GM19023 (cell line): ENCODE measurements around the gene KRT7.
"Not testable (repeated sequence)": the region's sequence is repeated elsewhere in the genome, so short reads cannot be mapped to it uniquely, and the experiment has no call there.

Experiments used
- ATAC-seq: cut with Tn5 transposase; IDR thresholded peaks from one replicate; pipeline ENCODE4 v1.9.1; 2021; ENCODE audit warnings: mild to moderate bottlenecking, moderate library complexity; ENCODE audit not compliant: unreplicated experiment

Gene KRT7

DNA sequence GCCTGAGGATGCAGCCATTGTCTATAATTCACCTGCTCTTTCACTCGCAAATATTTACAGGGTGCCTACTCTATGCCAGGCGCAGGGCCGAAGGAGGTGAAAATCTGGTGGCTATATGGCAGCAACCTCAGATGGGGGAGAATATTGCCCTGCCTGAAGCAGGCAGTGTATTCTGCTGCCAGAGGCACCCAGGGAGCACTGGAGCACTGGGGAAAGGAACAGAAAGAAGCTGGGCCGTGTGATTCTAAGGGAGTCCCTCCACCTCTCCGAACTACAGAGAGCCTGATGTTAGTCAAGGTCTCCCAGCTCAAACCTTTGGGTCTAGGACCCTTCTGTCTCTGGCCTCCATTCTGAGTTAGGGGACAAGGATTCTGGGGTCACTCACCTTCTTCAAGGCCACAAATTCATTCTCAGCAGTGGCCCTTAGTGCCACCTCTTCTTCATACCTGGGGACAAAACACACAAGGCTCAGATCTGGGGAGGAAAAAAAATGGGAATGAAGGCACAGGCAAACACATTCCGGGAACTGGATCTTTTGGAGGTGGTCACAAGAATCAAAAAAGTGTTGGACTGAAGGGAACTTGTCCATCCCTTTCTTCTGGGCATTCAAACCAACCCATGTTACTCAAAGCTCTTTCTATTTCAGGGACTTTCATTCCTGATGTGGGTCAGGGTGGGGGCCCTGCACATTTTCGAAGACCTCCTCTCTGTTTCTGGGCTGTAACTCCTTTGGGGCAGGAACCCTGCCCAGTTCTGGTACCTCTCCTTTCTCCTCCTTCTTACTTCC is 22.1 kb downstream of the KRT7 start:
- no peak for ATAC-seq

DNA sequence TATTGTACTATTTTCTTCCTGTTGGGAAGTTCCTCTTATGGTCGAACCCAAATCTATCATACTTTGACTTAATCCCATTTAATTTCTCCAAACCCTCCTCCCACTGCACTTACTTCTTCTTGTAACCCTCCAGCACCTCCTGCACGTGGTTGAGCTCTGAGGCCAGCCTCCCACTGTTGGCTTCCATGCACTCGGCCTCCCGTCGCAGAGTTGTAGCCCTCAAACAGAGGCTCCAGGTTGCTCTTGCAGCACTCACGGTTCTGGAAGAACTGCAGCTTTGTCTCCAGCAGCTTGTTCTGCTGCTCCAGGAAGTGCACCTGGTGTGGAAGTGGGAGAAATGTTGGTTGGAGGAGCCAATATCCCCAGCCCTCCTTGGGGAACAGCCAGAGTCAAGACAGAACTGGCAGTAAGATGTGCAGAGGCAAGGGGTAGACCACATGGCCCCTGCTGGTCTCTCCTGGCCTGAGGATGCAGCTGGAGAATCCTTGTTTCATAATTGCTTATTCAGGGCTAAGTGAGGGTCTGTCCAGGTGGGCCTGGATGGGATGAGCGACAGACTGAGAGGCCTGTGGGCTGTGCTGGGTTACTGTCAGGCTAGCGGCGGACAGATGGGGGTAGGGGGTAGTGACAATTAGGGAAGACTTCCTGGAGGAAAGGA is 23.0 kb downstream of the KRT7 start:
- no peak for ATAC-seq

DNA sequence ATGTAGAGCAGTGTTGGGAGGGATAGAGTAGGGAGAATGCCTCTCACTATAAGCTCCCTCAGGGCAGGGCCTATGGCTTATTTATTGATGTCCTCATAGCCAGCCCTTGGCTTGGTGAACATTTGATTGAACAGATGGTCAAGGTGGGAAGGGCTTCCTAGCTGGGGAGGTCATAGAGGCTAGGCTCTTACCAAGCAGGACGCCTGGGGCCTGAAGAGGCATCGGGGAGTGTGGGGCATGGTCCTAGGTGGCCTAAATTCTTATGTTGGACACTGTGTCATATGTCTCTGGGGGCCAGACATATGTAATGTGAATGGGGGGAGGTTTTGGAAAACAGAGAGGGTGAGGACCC is 23.5 kb downstream of the KRT7 start:
- no peak for ATAC-seq

DNA sequence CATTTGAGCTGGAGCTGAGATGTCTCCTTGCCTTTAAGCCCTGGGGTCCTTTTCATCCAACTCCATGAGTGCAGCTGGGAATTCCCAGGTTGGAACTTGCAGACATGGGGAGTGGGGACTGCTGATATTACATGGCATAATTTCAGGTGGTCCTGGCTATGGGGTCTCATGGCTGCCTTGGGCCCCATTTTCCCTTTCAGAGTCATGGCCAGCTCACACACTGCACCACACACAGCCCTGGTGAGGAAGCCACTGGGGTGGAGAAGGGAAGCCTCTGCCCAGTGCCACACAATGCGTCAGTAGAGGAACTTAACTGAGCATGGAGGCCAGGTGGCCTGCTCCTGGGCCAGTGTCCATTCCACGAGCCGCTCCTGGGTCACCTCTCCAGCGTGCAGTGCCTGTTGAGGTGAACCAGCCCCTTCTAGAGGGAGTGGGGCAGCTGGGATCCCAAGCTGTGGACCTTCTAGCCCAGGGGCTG is 24.1 kb downstream of the KRT7 start:
- ATAC-seq, result no peak

DNA sequence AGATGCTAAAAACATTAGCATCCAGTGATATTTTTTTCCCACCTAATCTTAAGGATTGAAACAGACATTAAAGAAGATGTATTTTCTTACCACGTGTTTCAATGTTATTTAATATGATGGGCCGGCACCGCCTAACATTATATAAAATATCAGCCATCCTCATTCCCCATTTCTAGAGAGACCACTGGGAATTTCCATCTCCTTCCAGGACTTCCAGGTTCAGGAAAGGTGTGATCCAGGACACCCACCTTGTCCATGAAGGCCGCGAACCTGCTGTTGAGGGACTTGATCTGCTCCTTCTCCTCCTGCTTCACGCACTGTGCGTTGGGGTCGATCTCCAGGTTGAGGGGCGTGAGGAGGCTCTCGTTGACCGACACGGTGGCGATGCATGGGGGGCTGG is 24.9 kb downstream of the KRT7 start:
- not testable (repeated sequence) for ATAC-seq

DNA sequence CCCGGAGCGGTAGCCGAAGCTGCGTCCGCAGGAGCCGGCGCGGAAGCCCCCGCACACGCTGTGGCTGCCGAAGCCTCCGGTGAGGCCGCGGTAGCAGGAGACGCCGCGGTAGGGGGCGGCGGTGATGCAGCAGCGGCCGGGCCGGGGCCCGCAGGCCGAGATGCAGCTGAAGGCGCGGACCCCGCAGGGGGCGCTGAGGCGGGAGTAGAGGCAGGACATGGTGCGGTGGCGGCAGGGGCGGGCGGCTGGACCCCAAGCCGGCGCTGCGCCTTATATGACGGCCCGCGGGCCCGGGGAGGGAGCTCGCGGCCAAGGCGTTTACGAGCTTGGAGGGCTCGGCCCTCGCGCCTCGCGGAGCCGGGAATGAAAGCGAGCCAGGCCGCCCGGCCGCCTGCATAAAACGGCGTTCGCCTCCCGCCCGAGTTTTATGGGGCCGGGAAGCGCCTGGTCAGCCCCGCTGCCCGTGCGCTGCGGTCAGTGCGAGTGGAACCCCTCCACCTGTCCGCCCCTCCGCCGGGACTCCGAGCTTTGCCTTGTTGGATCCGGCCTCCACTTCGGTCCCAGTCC is 25.4 kb downstream of the KRT7 start:
- ATAC-seq, result no peak

DNA sequence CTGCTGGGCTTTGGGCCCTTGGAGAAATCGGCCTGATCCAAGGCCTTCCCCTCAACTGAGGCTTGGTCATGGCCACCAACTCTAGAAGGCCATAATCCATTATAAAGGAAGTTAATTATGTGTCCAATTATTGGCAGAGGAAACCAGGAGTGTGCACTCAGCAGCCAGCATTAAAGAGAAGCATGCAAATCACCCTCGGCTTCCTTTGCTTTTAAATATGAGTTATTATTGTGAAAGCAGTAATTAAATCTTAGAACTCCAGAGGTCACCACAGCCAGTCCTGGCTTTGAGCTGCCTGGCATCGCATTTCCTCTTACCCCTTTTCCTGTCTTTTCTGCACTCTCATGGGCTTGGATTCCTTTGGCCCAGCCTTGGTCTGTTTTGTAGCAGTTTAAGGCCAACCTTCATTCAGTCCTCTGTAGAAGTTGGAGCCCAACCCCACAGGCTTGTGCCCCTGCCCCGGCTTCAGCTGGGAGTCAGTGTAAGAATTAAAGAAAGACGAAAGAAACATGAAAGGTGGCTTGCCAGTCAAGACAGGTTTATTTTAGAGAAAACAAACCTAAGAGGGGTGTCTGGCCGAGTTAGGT is 26.7 kb downstream of the KRT7 start:
- no peak for ATAC-seq

DNA sequence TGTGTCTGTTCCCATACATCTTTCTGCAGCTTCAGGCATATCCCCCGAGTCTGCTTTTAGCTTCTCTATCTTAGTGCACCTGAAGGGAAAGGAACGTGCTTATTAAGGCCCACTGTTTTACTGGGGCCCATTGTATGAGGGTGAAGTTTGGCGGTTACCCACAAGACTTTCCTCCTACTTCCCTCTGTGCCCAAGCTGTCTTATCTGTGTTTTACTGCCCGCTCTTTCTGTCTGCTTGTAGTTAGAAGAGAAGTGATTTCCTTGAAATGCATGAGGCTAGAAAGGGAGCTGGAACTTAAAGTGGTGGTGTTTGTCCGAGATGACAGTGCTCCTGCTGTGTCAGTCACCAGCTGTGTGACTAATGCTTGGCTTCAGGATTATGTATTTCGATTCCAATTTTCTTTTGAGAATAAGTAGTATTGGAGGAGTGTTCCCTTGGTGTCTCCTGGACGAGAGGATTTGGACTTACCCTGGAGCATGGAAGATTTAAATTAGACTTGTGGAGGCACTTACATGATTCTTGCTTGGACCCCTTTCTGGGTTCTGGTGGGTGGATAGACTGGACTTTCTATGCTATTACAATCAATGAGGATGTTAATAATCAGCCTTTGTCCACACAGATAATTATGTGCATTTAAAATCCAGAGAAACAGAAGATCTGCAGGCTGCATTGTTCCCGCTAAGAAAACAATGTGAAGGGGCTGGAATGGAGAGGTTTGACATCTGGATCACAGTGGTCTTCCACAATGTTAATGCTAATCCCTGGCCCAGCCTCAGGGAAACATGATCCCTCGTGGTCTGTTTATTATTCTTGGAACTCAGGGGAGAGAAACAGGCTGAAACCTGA is 27.5 kb downstream of the KRT7 start:
- no peak for ATAC-seq

DNA sequence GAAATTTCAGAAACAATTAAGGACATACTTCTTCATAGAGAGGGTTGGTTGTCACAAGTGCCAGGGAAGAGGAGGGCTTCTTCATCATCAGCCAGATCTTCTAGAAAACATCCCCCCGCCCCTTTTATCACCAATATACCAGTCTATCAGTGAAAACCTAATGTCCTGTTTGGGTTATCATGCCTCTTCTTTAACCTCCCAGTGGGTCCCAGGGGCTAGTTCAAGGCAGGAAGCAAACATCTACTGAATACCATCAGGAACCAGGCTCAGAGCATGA is 28.1 kb downstream of the KRT7 start:
- ATAC-seq, result no peak

DNA sequence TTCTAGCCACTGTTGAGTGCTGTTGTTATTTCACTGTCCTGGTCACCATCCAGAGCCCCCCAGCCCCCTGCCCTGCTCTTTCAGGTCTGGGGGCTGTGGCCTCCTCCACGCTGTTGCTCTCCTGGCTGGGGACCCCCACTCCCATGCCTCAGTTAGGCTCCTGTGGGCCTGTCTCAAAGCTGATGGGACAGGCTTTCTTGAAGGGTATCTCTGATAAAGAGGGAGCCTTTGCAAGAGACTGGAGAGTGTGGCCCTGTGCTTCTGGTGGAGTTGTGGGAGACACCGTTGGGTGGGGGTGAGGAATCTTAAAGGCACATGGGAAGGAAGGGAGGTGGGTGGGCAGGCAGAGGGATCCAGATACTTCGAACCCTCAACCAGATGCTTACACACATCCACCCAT is 29.2 kb downstream of the KRT7 start:
- ATAC-seq, result no peak

DNA sequence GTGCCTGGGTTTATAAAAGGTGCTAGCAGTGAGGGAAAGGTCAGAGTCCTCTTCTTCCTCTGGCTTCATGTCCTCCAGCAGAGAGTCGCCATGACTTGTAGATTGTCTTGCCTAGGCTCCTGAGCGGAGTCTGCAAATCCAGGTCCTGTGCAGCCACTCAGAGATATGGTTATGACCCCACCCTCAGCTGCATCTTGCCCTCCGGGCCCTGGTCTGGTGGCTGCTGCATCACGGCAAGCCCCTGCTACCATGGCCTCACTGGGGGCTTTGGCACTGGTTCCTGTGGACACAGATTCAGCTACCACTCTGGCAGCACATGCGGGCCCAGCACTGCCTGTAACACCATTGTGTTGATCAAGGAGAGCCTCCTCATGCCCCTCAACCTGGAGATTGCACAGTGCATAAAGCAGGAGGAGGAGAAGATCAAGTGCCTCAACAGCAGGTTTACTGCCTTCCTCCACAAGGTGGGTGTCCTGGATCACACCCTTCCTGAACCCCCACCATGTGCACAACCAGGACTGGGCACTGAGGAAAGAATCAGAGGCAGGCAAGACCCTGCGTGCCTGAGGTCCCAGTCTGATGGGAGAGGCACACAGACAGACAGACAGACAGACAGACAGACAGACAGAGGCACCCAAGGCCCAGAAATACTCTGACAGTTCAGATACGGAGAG is 30.9 kb downstream of the KRT7 start:
- no peak for ATAC-seq

DNA sequence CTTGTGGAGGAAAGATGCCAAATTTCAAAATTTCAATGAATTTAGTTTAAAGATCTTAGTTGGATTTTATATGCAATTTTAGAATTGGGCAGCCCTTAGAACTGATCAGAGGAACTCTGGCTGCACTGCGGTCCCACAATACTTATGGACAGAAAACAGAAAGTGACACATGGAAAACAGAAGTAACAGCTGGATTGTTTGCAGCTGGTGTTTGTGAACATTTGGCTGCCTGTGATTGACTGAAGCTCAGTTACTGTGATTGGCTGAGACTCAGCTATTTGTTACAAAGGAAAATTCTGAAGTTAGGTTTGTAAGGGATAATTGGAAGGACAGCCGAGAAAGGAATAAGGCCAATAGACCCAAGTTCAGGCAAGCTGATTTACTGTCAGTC is 31.4 kb downstream of the KRT7 start:
- no peak for ATAC-seq

DNA sequence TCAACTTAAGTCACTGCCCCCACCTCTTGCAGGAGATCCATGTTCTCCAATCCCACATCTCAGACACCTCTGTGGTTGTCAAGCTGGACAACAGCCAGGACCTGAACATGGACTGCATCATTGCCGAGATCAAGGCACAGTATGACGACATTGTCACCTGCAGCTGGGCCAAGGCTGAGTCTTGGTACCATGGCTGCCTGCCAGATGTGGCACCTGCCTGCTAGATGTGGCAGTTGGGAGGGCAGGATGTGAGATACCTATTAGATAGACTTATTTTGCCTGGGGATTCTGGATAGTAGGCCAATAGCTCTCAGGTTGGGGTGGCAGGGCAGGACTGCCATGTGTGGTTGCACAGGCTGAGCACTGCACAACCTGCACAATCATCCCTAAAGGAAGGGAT is 33.5 kb downstream of the KRT7 start:
- no peak for ATAC-seq

DNA sequence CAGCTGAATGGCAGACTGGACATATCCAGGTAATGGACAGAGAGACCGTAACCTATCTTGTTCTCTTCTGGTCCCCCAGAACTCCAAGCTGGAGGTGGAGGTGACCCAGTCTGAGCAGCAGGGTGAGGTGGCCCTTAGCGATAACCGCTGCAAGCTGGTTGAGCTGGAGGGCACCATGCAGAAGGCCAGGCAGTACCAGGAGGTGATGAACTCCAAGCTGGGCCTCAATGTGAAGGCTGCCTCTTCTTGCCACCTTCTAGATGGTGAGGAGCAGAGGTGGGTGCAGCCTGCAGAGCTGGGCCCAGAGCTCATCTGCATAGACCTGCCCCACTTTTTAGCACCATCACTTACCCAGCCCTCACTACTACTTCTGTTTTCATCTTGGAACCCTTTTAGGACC is 34.2 kb downstream of the KRT7 start:
- ATAC-seq, result no peak

DNA sequence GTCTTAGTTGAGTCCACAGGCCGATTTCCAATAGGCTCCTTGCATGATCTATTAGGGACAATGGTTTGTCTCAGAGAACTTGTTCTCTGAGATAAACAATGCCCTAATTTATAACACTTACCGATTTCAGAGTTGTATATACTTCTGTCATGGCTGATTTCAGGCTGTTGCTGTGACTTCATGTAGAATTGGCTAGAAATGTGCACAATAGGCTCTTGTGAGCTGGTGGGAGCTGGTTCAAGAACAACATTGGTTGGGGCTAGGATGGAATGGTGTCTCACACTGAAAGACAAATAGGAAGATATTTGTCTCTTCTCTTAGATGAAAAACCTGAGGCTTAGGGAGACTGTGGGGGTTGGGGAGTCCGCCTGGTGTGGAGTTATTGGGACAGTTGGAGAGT is 34.7 kb downstream of the KRT7 start:
- ATAC-seq, result no peak

DNA sequence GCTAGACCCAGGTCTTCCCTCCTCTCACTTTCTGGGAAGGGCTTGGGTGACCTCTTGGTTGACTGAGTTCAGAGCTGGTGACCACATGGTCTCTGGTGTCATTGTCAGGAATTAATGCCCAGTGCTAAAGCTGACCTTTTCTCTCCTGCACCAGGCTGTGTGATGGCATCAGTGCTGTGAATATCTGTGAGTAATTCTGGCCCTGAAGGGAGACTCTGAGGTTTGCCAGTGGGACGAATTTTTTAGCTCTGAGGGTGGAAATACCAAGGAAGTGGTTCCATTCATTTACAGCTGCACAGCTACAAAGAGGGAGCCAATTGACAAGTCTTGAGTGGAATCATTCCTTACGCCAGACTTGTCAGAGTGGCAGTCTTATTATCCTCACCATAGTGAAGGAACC is 35.2 kb downstream of the KRT7 start:
- ATAC-seq, result no peak

DNA sequence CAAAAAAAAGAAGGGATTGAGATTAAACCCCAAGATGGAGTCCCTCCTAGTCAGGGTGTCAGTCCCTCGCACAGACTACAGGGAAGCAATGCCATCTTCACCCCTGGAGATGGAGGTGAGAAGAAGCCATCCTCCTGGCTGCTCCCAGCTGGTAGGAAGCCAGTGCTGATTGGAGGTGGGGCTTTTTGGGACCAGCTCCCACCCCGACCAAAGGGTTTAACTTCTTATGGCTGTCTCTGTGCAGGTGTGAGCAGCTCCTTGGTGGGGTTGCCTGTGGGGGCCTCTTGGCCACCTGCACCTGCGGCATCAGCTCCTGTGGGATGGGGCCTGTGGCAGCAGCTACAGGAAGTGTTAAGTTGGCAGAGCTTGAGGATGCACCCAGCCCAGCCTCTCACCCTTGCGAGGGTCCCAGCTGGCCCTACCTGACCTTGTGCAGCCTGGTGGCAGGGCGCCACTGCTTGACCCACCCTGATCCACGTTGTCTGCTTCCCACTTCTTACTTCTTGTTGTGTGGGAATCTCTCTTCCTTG is 37.6 kb downstream of the KRT7 start:
- no peak for ATAC-seq

DNA sequence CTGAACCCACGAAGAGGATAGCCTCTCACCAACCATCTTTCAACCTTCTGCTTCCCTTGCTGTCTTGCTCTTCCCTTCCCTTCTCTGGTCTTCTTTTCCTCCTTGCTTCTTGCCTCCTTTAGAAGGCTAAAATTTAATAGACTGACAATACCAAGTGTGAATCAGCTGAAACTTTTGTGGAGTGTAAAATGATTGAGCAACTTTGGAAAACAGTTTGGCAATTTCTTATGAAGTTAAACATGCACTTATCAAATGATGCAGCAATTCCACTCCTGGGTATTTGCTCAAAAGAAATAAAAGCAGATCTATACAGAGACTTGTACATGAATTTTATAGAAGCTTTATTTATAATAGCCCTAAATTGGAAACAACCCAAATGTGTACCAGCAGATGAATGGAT is 38.1 kb downstream of the KRT7 start:
- no peak for ATAC-seq

DNA sequence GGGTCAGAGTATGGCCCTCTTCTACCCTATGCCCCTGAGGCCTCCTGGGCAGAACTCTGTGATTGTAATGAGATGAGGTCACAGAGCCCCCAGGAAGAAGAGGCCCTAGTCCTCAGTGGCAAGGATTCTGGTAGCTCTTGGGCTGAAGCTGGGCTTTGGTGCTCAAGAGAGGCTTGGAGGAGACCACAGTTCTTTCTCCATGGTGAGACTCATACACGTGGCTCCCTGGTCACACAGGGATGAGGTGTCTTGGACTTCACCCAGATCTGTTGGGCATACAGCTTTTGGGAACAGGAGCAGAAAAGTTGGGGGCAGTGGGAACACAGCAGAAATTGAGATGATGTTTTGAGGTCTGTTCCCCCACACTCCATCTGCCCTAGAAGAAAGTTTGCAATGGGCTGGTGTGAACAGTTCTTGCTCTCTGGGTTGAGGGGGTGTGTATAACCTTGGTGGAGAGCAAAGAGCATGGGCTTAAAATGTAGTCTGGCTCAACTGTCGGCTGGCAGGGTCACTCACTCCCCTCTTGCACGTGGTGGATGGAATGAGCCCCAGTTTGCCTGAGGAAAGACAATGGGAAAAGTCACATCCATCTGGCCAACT is 41.6 kb downstream of the KRT7 start, which contains the start of gene KRT86:
TSS of gene KRT86 (plus strand) at position 125 of the 600 bp plus-strand sequence. CDS start 27,272 bp downstream, outside the sequence.
- no peak for ATAC-seq

DNA sequence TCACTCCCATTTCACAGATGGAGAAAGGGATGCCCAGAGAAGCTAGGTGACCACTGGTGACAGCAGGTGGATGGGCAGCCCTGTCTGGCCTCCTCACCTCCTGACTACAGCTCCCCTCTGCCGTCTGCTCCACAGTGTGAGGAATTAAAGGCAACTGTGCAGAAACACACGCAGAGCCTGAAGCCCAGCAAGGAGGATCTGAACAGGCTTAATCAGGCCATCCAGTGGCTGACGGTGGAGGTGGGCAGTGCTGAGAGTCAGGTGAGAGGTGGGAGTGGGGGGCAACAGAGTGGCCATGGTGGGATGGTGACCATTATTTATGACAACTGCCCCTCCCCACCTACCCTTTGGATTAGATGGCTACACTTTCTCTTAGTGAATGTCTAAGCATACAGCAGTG is 42.6 kb downstream of the KRT7 start:
- ATAC-seq, result no peak
